AG04450 (cell line): ENCODE results near the gene DNAJC27. TPM values are rescaled to one million over a fixed set of nuclear protein-coding genes. Genes with fewer than 3 reads are reported as not detected.

ENCODE experiments used
- CTCF ChIA-PET: fragments of 300-600, 350-600 bp; formaldehyde crosslinking; extraction: SDS; loops from one replicate; lab custom pipeline; 2022; ENCODE audit warnings: antibody characterized with exemption, inconsistent platforms; lab: Charles Lee
- POLR2A ChIA-PET: fragments of 350-600 bp; formaldehyde crosslinking; extraction: SDS; loops from one replicate; lab custom pipeline; 2021; ENCODE audit warnings: antibody characterized with exemption, inconsistent platforms; lab: Yijun Ruan, JAX
- DNase-seq: peaks from one replicate; pipeline ENCODE4 v3.0.0-alpha.2; 2011; ENCODE audit warnings: low read depth, low spot score
- H3K27ac ChIP-seq: one replicate; pipeline ENCODE4 v1.5.1; 2012; ENCODE audit warnings: low read depth, low read length, control low read depth
- H3K27me3 ChIP-seq: one replicate; pipeline ENCODE4 v1.6.0; 2012; ENCODE audit warnings: low read length; ENCODE audit not compliant: control insufficient read depth, insufficient read depth
- H3K4me3 ChIP-seq: 2 replicates; pipeline ENCODE4 v1.5.1; 2011; ENCODE audit warnings: mild to moderate bottlenecking, low read depth, low read length, control low read depth
- H3K9me3 ChIP-seq: 2 replicates; pipeline ENCODE4 v1.5.1; 2012; ENCODE audit warnings: low read length; ENCODE audit not compliant: control insufficient read depth, insufficient read depth
- polyA plus RNA-seq: library from polyadenylated mRNA; depleted of rRNA; stranded (reverse); fragments of >200 nt; gene quantifications from 2 replicates; pipeline ENCODE4 v1.2.3, GENCODE V29; 2011
- TF ChIP-seq, protein P1 (sequence below): IDR thresholded peaks from 2 replicates; pipeline ENCODE4 v1.5.1; 2011; ENCODE audit warnings: low read depth, low read length, control low read depth, inconsistent platforms

Gene DNAJC27
- polyA plus RNA-seq, 1 experiment, result 4.1 TPM

GRCh38 chr2:24994146-24994724, 22.5 kb upstream of the DNAJC27 start:
- POLR2A ChIA-PET, result interaction anchor here (0.7 kb wide), 1 partner anchor 2000 kb away, joined by 6 read pairs; no protein-coding TSS in a partner anchor
- Histone ChIP-seq H3K27me3 (peaks cover 3% of the 10 kb centered on the region), H3K9me3 (no peaks in the 10 kb centered on the region), H3K4me3 (no peak overlapping the region), H3K27ac (no peak overlapping the region)
- no peak for DNase-seq
- TF ChIP-seq, protein P1, sequence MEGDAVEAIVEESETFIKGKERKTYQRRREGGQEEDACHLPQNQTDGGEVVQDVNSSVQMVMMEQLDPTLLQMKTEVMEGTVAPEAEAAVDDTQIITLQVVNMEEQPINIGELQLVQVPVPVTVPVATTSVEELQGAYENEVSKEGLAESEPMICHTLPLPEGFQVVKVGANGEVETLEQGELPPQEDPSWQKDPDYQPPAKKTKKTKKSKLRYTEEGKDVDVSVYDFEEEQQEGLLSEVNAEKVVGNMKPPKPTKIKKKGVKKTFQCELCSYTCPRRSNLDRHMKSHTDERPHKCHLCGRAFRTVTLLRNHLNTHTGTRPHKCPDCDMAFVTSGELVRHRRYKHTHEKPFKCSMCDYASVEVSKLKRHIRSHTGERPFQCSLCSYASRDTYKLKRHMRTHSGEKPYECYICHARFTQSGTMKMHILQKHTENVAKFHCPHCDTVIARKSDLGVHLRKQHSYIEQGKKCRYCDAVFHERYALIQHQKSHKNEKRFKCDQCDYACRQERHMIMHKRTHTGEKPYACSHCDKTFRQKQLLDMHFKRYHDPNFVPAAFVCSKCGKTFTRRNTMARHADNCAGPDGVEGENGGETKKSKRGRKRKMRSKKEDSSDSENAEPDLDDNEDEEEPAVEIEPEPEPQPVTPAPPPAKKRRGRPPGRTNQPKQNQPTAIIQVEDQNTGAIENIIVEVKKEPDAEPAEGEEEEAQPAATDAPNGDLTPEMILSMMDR, result no peak
- CTCF ChIA-PET, result interaction anchor here (1.1 to 1.2 kb wide), 2 partner anchors 135 kb away, joined by 4 to 9 read pairs; no protein-coding TSS in a partner anchor

DNA sequence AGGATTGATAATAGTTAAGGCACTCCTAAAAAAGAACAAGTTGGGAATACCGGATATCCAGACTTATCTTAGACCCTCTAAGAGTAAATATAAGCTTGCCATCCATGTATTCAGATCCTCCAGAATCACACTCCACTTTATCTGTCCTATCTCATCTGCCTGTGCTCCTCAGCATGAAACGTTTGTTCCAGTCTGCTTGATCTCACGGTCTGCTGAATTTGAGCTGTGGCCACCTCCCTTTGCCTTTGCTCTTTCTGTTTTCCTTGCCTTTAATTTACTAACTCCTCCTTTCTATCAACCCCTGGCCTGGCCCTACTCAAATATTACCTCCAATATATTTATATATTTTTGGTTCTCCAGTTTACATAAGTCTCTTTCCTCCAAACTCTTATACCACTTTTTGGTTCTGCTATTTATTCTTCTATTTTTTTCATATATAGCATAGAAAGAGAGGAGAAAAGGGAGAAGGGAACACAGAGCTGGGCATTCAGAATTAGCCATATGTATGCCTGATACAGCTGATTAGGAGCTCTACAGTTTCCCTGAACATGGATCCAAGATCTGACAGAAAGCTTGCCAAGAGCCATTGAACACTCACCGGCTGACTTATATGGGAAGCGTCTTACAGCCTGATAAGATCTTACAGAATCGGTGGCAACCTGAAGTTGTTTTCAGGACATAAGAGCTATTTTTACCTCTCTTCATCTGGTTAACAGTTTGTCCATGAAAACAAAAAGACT, 21.8 kb upstream of the DNAJC27 start:
- H3K9me3 ChIP-seq, result no peaks in the 10 kb centered on the region
- ChIA-PET CTCF (interaction anchor here (0.7 to 1.1 kb wide), 3 partner anchors 18 to 135 kb away, joined by 3 to 9 read pairs (median 5); no protein-coding TSS in a partner anchor), POLR2A (no interaction called here)
- no peak for DNase-seq
- TF ChIP-seq, protein P1, result no peak
- H3K4me3 ChIP-seq, result no peak overlapping the region
- no peak overlapping the region for H3K27ac ChIP-seq
- peaks cover 5% of the 10 kb centered on the region for H3K27me3 ChIP-seq

GRCh38 chr2:24986372-24986771, 14.6 kb upstream of the DNAJC27 start:
- H3K9me3 ChIP-seq, result no peaks in the 10 kb centered on the region
- POLR2A ChIA-PET, result no interaction called here
- no peak overlapping the region for H3K4me3 ChIP-seq
- CTCF ChIA-PET, result interaction anchor here (1.4 kb wide), 1 partner anchor 210 kb away, joined by 4 read pairs; no protein-coding TSS in a partner anchor
- TF ChIP-seq, protein P1, result no peak
- no peak overlapping the region for H3K27ac ChIP-seq
- peaks cover 26% of the 10 kb centered on the region for H3K27me3 ChIP-seq
- no peak for DNase-seq

- no peaks in the 10 kb centered on the region for H3K9me3 ChIP-seq
- H3K27ac ChIP-seq, result no peak overlapping the region
- POLR2A ChIA-PET, result no interaction called here
- peaks cover 26% of the 10 kb centered on the region for H3K27me3 ChIP-seq
- TF ChIP-seq, protein P1, result no peak
- CTCF ChIA-PET, result interaction anchor here (1.1 to 1.4 kb wide), 3 partner anchors 10 to 211 kb away, joined by 4 to 10 read pairs (median 4); no protein-coding TSS in a partner anchor
- no peak for DNase-seq
- H3K4me3 ChIP-seq, result no peak overlapping the region
These were observed 13.8 kb upstream of the DNAJC27 start for GRCh38 chr2:24985511-24985910.

- Histone ChIP-seq H3K27ac (no peak overlapping the region), H3K4me3 (no peak overlapping the region), H3K9me3 (no peaks in the 10 kb centered on the region), H3K27me3 (peaks cover 26% of the 10 kb centered on the region)
- POLR2A ChIA-PET, result no interaction called here
- CTCF ChIA-PET, result interaction anchor here (1.1 kb wide), 2 partner anchors 9 to 10 kb away, joined by 4 to 10 read pairs; no protein-coding TSS in a partner anchor
- TF ChIP-seq, protein P1, result no peak
- no peak for DNase-seq
These were observed 13.2 kb upstream of the DNAJC27 start for GRCh38 chr2:24984912-24985311.
